Right ventricle myocardium inferior (tissue), 1 donor: ENCODE results near the gene TFE3. TPM values are rescaled to one million over a fixed set of nuclear protein-coding genes. Genes with fewer than 3 reads are reported as not detected.

Experiments
- ATAC-seq: fragments of 200-7000 bp; cut with Tn5 transposase; one replicate; pipeline ENCODE4 v1.9.1; 2020; ENCODE audit warnings: mild to moderate bottlenecking, moderate library complexity
- DNase-seq: peaks from one replicate; pipeline ENCODE4 v3.0.0; 2021; ENCODE audit errors: missing footprints
- intact Hi-C: fragments of 100-400 bp; cut with DNase I; formaldehyde crosslinking; loops from one replicate; pipeline ENCODE4 v1.11.0; 2022
- total RNA-seq: library from RNA; stranded (reverse); fragmentation: NEBNext Ultra II Directional; extraction: Animal tissue kit (Norgen Biotek cat#: 25700); gene quantifications from one replicate; pipeline ENCODE4 v1.2.1, GENCODE V29; 2021
- donor health status: DM: no; HTN: yes; CAD: no; lungs with severe emphysema.

TFE3 gene
- total RNA-seq, 1 donor from 2014 or later = 24.8 TPM

DNA sequence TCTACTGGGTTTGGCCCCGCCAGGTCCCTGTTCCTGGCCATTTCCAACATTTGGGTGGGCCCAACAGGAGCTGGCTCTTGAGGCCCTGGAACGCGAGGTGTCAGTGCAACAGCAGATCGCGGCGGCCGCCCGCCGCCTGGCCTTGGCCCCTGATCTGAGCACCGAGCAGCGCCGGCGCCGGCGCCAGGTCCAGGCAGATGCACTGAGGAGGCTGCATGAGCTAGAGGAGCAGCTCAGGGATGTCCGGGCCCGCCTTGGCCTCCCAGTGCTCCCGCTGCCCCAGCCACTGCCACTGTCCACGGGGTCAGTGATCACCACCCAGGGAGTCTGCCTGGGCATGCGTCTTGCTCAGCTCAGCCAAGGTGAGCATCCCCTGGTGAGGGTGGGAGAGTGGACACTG lies 21.1 kb upstream of the TFE3 start:
- intact Hi-C loops = no loop called here
- ATAC-seq (no peak), DNase-seq (no peak)

GRCh38 chrX:49063715-49064114 lies 20.6 kb upstream of the TFE3 start:
- no peak for ATAC-seq
- intact Hi-C loops = no loop called here
- DNase-seq = no peak

GRCh38 chrX:49061916-49062315 lies 18.8 kb upstream of the TFE3 start:
- intact Hi-C loops = no loop called here
- ATAC-seq (no peak), DNase-seq (no peak)

DNA sequence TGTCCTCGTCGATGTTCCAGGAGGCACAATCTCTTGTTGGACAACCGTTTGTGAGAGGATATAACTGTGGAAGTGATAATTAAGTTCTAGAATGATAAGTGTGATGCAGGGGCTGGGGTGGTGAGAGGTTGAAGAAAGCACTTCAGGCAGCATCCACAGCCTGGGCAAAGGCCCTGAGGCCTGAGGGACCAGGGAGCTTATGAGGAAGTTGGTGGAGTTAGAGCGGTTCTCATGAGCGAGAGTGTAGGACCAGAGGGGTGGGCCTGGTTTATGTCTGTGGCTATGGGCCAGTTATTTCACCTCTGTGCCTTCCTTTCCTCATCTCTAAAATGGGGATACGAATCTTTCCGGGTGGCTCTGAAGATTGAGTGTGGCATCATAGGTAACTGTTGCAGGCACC lies 18.3 kb upstream of the TFE3 start:
- ATAC-seq (no peak), DNase-seq (no peak)
- intact Hi-C loops = no loop called here

- intact Hi-C loops = no loop called here
- ATAC-seq (no peak), DNase-seq (no peak)
These were observed 17.8 kb upstream of the TFE3 start for GRCh38 chrX:49060914-49061313.

GRCh38 chrX:49059681-49060085 lies 16.5 kb upstream of the TFE3 start:
- intact Hi-C loops = no loop called here

DNA sequence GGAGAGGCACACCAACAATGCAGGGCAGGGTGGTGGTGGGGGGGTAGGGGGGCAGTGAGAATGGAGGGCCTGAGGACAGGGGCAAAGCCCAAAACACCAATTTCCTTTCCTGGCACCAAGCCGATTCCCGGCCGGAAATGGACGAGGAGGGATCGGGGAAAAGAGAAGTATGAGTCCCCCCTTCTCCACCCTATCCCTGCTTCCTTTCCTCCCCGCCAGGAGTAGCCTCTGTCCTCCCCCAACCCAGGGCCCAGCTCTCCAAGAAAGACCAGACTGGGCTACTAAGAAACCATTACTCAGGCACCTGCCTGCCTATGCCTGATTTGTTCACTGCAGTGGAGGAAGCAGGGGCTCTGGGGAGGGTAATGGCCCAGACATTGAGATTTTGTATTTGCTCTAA lies 16.0 kb upstream of the TFE3 start:
- DNase-seq (no peak), ATAC-seq (no peak)
- intact Hi-C loops = no loop called here

More at GRCh38 chrX:49059681-49060085, 16.5 kb upstream of the TFE3 start:
- ATAC-seq (no peak), DNase-seq (no peak)

DNA sequence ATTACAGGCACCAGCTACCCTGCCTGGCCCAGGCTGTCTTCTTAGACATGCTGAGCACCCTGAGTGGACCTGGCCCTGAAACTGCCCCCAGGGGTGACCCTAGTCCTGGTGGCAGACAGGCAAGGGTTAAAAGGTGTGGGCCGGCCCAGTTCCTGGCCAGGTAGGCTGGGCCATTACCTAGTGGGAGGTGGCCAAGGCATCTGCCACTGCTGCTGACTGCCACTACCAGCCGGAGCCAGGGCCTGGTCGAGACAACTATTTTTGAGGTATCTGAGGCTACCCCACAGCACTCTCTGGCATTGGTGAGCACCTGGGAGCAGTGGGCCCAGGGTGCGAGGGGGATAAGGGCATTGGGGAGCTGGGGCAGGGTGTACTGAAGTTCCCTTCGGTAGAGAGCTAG lies 15.6 kb upstream of the TFE3 start, which contains the start of gene CCDC120:
TSS of gene CCDC120 (plus strand) at position 206 of the 400 bp plus-strand sequence. CDS start 3,043 bp downstream, outside the sequence.
- DNase-seq = no peak
- ATAC-seq = no peak
- intact Hi-C loops = no loop called here

DNA sequence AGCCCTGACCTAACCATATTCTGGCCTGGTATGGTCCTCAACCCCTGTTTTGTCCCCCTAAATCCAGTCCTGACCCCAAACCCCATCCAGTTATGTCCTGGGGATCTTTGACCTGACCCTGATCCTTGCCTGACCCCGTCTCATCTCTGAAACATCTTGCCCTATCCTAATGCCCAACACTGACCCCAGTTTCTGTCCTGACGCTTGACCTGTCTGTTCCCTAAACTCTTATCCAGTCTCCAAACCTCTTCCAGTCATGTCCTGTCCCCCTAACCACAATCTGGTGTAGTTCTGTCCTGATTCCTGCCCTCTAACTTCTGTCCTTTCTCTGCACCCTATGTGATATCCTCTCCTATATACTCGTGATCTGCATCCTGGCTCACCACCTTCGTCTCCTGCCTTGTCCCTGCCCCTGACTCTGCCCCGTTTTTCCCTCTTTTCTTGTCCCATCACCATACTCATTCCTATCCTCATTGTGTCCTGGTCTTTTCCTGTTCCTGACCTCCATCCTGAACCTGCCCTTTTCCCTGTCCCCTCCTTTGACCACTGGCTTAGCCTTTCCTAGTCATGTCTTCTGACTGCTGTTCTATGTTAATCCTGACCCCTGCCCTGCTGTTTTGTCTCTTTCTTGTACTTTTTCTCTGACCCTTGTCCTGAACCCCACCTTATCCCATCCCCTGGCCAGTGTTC lies 11.1 kb upstream of the TFE3 start:
- no peak for DNase-seq
- intact Hi-C loops = no loop called here
- ATAC-seq = no peak

DNA sequence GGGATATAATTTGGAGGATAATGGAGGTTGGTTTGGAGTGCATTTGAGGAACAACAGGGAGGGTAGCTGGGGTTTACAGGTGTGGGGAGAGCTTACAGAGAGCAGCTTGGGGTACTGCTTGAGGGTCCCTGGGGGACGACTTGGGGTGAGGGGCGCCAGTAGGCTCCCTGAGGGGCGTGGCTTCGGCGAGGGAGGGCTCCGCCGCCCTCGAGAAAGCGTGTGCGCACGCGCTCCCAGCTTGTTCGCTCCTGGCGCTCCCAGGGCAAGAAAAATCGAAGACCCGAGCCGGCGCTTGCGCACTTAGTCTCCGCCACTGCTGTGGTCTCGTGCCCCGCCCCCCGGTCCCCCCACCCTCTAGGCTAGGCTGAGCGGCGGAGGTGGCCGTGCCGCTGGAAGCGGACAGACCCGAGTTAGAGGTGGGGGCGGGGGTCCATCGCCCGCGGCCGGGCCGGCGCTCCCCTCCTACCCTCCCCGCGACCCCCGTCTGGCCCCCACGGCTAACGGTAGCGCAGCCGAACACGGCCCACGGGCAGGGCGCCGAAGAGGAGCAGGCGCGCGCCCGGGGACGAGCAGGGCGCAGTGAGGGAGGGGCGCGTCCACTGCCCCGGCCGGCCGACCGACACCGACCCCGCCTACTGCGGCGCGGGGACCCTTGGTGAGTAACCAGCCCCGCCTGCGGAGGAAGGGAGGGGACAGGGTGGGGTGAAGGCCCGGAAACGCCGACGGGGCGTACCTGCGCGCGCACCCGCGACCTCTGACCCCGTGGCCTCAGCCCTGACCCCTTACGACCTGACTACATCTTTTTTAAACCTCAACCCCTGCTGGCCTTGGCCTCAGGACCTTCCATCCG lies 10.3 kb upstream of the TFE3 start:
- intact Hi-C loops = no loop called here
- DNase-seq (no peak), ATAC-seq (peak; percentile 78)

- intact Hi-C loops = loop anchor here (5.0 kb wide), 2 partner anchors 42 to 87 kb away; partner anchors contain the start of genes GRIPAP1 and OTUD5
- DNase-seq (no peak), ATAC-seq (no peak)
These were observed 777 bp upstream of the TFE3 start for GRCh38 chrX:49043987-49044281.

DNA sequence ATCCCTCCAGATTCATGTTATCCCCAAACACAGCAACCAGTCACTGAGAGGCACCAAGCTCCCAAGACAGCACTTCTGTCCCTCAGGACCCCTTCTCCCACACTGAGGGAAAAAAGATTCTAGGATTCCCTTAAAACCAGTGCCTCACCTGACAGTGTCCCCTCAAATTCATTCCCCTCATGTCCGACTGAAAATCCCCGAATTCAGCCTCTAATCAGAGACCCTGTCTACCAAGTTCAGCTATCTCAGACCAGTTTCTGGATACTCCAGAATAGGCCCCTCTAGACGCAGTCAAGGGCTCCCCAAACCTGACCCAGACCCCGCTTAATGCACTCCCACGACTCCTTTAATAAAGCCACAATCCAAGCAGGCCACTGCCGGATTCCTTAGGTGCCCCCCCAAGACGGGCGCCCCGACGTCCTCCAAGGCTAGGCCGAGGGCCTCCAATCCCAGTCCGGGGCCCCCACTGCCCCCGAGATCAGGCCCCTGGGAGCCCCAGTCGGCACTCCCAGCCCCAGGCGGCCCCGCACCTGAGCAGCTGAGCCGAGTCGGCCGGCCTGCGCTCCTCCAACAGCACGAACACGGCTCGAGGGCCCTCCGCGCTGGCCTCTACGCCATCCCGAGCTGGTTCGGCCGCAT lies 457 bp downstream of the TFE3 start:
- ATAC-seq = no peak
- no peak for DNase-seq
- intact Hi-C loops = loop anchor here (5.0 kb wide), 2 partner anchors 40 to 85 kb away; partner anchors contain the start of genes GRIPAP1 and OTUD5

- intact Hi-C loops = loop anchor here (5.0 kb wide), 2 partner anchors 40 to 85 kb away; partner anchors contain the start of genes GRIPAP1 and OTUD5
- no peak for DNase-seq
- ATAC-seq = no peak
These were observed 1.2 kb downstream of the TFE3 start for GRCh38 chrX:49041744-49042580.

GRCh38 chrX:49040376-49040955 lies 2.7 kb downstream of the TFE3 start:
- DNase-seq = no peak
- intact Hi-C loops = loop anchor here (5.0 kb wide), 2 partner anchors 38 to 83 kb away; partner anchors contain the start of genes GRIPAP1 and OTUD5
- ATAC-seq = no peak

DNA sequence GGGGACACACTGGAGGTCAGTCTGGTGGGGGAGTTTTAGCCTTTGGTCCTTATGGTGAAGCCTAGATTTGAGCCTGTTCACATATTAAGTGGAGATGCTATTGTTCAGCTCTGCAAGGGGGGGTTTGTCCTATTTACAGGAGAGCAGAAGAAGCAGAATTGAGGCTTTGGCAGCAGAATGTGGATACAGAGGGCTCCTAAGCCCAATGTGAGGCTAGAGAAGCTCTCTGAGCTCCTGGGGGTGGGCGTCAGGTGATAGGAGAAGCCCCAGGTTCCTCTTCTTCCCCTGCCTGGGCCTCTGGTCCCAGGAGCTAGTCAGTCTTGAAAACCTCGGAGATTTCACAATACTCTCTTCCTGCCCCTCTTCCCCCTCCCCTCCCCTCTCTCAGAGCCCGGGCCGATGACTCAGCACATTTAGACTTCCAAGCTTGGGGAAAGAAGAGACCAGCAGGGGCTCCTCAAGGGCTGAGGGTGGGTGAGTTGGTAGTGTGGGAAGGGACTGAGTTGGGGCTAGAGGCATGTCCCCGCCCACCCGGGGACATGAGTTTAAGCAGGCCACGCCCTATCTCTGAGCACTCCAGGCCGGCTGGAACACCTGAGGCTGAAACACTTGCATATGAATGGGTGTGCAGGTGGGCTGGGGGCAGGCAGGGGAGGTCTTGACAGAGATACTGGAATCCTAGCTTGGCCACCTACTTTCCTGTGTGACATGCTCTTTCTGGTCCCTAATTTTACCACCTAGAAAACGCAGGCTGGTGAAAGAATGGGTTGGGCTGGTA lies 3.4 kb downstream of the TFE3 start:
- peak; percentile 82 for DNase-seq
- intact Hi-C loops = loop anchor here (5.0 to 10.0 kb wide), 3 partner anchors 37 to 82 kb away; partner anchors contain the start of genes GRIPAP1 and OTUD5
- peak; percentile 26 for ATAC-seq

DNA sequence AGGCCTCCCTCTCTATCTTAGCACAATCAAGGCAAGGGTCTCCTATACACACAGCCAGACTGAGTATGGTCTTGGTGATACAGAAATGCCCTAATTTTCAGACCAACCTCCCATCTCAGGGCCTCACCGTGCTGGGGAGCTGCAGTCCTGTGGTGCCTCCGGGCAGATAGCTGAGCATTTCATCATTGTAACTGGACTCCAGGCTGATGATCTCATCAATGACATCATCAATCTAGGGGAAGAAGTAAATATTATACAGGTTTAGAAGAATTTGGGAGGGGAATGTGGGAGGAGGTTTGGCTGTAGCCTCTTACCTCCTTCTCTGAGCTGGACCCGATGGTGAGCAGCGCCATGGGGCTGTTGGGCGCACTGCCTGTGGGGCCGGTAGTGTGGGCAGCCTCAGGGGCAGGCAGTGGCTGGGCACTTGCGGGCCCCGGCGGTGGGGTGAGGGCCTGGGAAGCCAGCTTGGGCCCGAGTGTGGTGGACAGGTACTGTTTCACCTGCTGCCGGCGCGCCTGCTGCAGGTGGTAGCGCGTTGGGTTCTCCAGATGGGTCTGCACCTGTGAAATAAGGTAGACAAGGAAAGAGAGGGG lies 5.2 kb downstream of the TFE3 start:
- no peak for DNase-seq
- ATAC-seq = no peak
- intact Hi-C loops = loop anchor here (10.0 kb wide), 1 partner anchor 53 kb away; no protein-coding TSS in a partner anchor

- ATAC-seq = no peak
These were observed 12.9 kb downstream of the TFE3 start for GRCh38 chrX:49030283-49030682.

More at GRCh38 chrX:49030283-49030682, 12.9 kb downstream of the TFE3 start:
- intact Hi-C loops = loop anchor here (10.0 kb wide), 1 partner anchor 45 kb away; no protein-coding TSS in a partner anchor
- DNase-seq = no peak
